Activated B cell treated with CpG ODN at 0.5 μM for 24 hours (primary cell): ENCODE results near the gene SMARCC1. TPM values are rescaled to one million over a fixed set of nuclear protein-coding genes. Genes with fewer than 3 reads are reported as not detected.

Experiments
- ATAC-seq: fragments of 200-7000 bp; cut with Tn5 transposase; one replicate; pipeline ENCODE4 v1.10.0; 2021; ENCODE audit warnings: low read depth, mild to moderate bottlenecking, moderate library complexity
- CTCF ChIA-PET: fragments of 350-600 bp; sonication (Branson Sonifier 250); formaldehyde crosslinking; loops from one replicate; lab custom pipeline; 2021; ENCODE audit warnings: antibody characterized with exemption; lab: Charles Lee
- POLR2A ChIA-PET: fragments of 350-600 bp; sonication (Branson Sonifier 250); formaldehyde crosslinking; loops from one replicate; lab custom pipeline; 2021; ENCODE audit warnings: antibody characterized with exemption; lab: Charles Lee
- DNase-seq: peaks from one replicate; pipeline ENCODE4 v3.0.0; 2022
- H3K27ac Mint-ChIP-seq: one replicate; pipeline ENCODE4 v1.8.0; 2020; ENCODE audit warnings: mixed read lengths
- H3K27me3 Mint-ChIP-seq: one replicate; pipeline ENCODE4 v1.8.0; 2021; ENCODE audit warnings: mixed read lengths
- H3K36me3 Mint-ChIP-seq: one replicate; pipeline ENCODE4 v1.8.0; 2021; ENCODE audit warnings: low read depth, mixed read lengths
- H3K4me1 Mint-ChIP-seq: one replicate; pipeline ENCODE4 v1.8.0; 2021; ENCODE audit warnings: mixed read lengths
- H3K4me3 Mint-ChIP-seq: one replicate; pipeline ENCODE4 v1.8.0; 2020; ENCODE audit warnings: mild to moderate bottlenecking, mixed read lengths
- H3K9me3 Mint-ChIP-seq: one replicate; pipeline ENCODE4 v1.8.0; 2020; ENCODE audit warnings: mixed read lengths
- intact Hi-C: fragments of 100-400 bp; cut with micrococcal nuclease; formaldehyde crosslinking; loops from one replicate; pipeline ENCODE4 v1.15.1; 2024
- total RNA-seq: library from RNA; stranded (reverse); gene quantifications from 2 replicates; pipeline ENCODE4 v1.2.3, GENCODE V29; 2022
- TF ChIP-seq, protein P1 (sequence below): fragments of 200-600 bp; IDR thresholded peaks from one replicate; pipeline ENCODE4 v1.8.0; 2022; ENCODE audit warnings: antibody characterized with exemption, mild to moderate bottlenecking

The SMARCC1 gene
- total RNA-seq, 1 donor from 2014 or later: 136 TPM

DNA sequence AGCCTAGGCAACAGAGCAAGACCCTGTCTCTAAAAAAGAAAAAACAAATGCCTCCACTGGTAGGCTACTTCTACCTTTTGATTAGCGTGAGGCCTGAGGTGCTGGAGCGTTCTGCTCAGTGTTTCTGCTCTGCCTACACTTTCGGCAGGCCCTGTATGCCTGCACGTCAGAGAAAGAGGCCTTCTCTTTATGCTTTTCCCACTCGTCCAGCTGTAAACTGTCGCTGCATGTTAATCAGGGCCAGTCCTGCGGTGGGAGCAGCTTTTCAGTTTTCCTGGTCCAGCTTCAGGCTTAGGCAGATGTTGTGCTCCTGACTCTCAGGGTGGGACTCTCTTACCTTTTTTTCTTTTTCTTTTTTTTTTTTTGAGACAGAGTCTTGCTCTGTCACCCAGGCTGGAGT lies 228.3 kb downstream of the SMARCC1 start:
- Mint-ChIP-seq H3K27ac (no peak overlapping the region), H3K9me3 (peaks cover 5% of the 10 kb centered on the region), H3K27me3 (peaks cover 8% of the 10 kb centered on the region), H3K36me3 (no peaks in the 10 kb centered on the region), H3K4me1 (no peaks in the 10 kb centered on the region), H3K4me3 (no peak overlapping the region)
- POLR2A ChIA-PET: interaction anchor here (0.6 kb wide), 1 partner anchor 1053 kb away, joined by 4 read pairs; no protein-coding TSS in a partner anchor
- intact Hi-C loops: no loop called here
- DNase-seq: no peak
- TF ChIP-seq, protein P1, sequence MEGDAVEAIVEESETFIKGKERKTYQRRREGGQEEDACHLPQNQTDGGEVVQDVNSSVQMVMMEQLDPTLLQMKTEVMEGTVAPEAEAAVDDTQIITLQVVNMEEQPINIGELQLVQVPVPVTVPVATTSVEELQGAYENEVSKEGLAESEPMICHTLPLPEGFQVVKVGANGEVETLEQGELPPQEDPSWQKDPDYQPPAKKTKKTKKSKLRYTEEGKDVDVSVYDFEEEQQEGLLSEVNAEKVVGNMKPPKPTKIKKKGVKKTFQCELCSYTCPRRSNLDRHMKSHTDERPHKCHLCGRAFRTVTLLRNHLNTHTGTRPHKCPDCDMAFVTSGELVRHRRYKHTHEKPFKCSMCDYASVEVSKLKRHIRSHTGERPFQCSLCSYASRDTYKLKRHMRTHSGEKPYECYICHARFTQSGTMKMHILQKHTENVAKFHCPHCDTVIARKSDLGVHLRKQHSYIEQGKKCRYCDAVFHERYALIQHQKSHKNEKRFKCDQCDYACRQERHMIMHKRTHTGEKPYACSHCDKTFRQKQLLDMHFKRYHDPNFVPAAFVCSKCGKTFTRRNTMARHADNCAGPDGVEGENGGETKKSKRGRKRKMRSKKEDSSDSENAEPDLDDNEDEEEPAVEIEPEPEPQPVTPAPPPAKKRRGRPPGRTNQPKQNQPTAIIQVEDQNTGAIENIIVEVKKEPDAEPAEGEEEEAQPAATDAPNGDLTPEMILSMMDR: no peak
- ATAC-seq: no peak
- CTCF ChIA-PET: no interaction called here

DNA sequence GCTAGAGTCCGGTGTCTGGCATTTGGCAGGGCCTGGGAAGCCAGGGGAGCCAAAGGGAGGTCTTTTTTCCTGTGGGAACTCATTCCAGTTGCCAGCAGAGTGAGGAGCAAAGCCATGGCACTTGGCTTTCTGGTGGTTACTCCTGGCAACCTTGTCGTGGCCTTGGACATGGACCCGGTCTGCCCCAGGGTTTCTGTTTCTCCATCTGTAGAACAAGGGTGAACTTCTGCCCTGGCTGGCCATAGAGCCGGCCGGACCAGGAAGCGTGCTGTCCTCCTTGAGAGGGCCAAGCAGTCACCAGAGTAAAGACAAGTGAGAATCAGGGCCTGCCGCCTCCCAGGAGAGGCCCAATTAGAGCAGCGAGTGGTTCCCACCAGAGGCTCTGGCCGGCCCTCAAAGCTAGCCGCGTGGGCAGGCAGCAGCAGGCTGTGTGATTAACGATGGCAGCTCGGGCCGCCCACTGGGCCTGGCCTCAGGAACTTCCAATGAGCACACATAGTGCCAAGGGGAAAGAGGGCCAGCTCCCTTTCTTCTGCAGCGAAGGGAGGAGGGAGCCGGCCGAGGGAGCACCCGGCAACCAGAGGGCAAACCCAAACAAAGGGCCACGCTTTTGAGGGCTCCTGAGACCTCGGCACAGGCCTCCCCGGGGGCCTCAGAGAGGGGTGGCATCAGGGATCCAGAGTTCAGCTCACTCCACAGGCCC lies 239.1 kb downstream of the SMARCC1 start:
- no peak for ATAC-seq
- CTCF ChIA-PET: no interaction called here
- Mint-ChIP-seq H3K4me3 (no peak overlapping the region), H3K27me3 (peaks cover 6% of the 10 kb centered on the region), H3K36me3 (no peaks in the 10 kb centered on the region), H3K27ac (no peak overlapping the region), H3K9me3 (no peaks in the 10 kb centered on the region), H3K4me1 (no peaks in the 10 kb centered on the region)
- intact Hi-C loops: no loop called here
- TF ChIP-seq, protein P1: no peak
- POLR2A ChIA-PET: no interaction called here
- DNase-seq: no peak

DNA sequence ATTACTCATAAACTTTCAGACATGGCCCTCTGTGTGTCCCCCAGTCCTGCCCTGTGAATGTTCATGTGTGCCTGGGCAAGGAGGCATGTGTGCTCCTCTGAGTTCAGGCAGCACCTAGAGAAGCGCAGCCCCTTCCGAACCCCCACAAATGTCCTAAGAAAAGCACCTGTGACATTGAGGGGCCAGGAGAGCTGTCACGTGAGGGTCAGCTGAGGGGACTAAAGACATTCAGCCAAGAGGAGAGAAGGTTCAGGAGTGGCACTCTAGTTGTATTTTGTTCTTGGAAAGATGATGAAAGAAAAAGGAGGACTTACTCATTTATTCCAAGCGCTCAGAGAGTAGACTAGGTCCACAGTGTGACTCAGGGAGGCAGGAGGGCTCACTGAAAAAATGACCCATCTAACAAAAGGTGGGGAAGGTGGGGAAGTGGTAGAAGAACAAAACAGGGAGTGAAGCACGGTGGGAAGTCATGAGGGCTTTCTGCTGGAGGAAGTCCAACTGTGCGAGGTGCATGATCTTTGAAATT lies 240.0 kb downstream of the SMARCC1 start:
- DNase-seq (no peak), ATAC-seq (no peak)
- TF ChIP-seq, protein P1: no peak
- ChIA-PET POLR2A (no interaction called here), CTCF (interaction anchor here (0.5 kb wide), 1 partner anchor 20 kb away, joined by 3 read pairs; no protein-coding TSS in a partner anchor)
- intact Hi-C loops: no loop called here
- no peak overlapping the region for H3K27ac Mint-ChIP-seq
- H3K9me3 Mint-ChIP-seq: no peaks in the 10 kb centered on the region
- H3K27me3 Mint-ChIP-seq: peaks cover 6% of the 10 kb centered on the region
- H3K36me3 Mint-ChIP-seq: no peaks in the 10 kb centered on the region
- no peak overlapping the region for H3K4me3 Mint-ChIP-seq
- no peaks in the 10 kb centered on the region for H3K4me1 Mint-ChIP-seq

DNA sequence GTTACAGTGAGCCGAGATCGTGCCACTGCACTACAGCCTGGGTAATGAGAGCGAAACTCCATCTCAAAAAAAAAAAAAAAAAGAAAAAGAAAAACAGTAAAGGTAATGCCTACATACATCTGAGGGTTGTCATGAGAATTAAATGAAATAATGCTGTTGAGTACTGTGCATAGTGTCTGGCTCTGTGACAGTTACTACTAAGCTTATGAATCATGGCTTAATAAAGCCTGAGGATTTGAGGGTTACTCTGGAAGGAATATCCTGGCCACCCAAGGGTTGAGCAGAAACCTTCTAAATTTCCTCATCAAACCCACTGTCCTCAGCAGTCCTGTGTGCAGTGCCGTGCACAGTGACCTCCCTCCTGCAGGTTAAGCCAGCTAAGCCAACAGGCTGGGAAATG lies 241.4 kb downstream of the SMARCC1 start:
- ChIA-PET POLR2A (no interaction called here), CTCF (interaction anchor here (1.0 kb wide), 1 partner anchor 19 kb away, joined by 3 read pairs; no protein-coding TSS in a partner anchor)
- no peak overlapping the region for H3K4me3 Mint-ChIP-seq

DNA sequence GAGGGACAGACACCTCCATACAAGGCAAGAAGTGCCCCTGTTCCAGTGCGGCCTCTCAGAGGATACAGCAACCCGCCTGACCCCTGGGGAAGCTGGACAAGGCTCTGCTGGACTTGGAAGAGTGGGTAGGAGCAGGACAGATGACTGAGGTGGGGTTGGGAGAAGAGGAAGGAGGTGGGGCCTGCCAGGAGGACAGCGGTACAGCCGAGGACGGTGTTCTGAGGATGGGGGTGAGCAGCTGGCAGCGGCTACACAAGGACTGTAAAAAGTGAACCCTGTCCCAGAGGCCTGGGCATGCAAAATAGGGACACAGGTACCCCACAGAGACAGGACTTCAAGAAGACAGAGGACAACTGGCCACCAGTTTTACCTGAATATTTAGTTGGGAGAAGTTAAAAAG lies 244.7 kb downstream of the SMARCC1 start:
- ATAC-seq (no peak), DNase-seq (no peak)
- Mint-ChIP-seq H3K4me3 (no peak overlapping the region), H3K4me1 (no peaks in the 10 kb centered on the region), H3K9me3 (no peaks in the 10 kb centered on the region), H3K36me3 (no peaks in the 10 kb centered on the region), H3K27me3 (peaks cover 8% of the 10 kb centered on the region), H3K27ac (no peak overlapping the region)
- POLR2A ChIA-PET: no interaction called here
- intact Hi-C loops: no loop called here
- CTCF ChIA-PET: no interaction called here
- TF ChIP-seq, protein P1: no peak

More for the DNA sequence above, 241.4 kb downstream of the SMARCC1 start:
- Mint-ChIP-seq H3K27ac (no peak overlapping the region), H3K36me3 (no peaks in the 10 kb centered on the region), H3K9me3 (no peaks in the 10 kb centered on the region), H3K27me3 (peaks cover 4% of the 10 kb centered on the region), H3K4me1 (no peaks in the 10 kb centered on the region)
- DNase-seq: no peak
- intact Hi-C loops: no loop called here
- no peak for ATAC-seq
- TF ChIP-seq, protein P1: no peak
